Measurements from ENCODE around the gene ZDHHC12. TPM values are rescaled to one million over a fixed set of nuclear protein-coding genes. Genes with fewer than 3 reads are reported as not detected.
A peak's percentile ranks its signal among the peaks of the same experiment; 100 is the strongest.
"Not testable (repeated sequence)": the region's sequence is repeated elsewhere in the genome, so short reads cannot be mapped to it uniquely, and the experiment has no call there.

Gene ZDHHC12
- total RNA-seq, 2 donors from 2014 or later, result 56.2 to 59.9 TPM

DNA sequence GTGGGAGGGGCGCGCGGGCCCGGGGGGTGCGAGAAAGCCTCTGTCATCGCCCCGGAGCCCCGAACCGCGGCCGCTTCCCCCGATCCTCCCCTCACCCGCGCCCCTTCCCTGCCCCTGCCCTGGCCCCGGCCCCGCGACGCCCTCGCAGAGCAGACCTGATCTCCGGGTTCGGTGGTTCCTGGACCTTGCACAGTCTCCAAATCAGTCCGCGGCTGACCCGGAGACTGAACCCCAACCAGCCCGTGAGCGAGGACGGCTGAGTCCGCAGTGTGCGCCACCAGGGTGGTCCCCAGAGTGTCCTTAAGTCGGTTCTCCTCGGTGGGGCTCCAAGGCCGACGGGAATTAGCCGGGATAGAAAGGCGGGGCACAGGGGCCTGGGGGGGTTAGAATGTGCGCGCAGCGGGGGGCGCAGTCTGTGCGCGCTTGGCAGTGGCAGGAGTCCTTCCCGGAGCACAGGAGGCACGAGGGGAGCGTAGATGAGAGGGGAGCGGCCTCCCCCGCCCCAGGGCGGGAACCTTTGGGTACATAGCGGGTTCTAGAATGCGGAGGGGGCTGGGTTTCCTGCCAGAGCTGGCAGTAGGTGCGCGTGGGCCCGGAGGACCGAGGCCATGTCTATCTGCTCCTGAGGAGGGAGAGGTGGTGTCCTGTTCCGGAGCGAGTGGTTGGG, 20.8 kb downstream of the ZDHHC12 start:
- peak; percentile 36 to 60 for DNase-seq (ENCODE audit: low spot score in 2 of 2)

DNA sequence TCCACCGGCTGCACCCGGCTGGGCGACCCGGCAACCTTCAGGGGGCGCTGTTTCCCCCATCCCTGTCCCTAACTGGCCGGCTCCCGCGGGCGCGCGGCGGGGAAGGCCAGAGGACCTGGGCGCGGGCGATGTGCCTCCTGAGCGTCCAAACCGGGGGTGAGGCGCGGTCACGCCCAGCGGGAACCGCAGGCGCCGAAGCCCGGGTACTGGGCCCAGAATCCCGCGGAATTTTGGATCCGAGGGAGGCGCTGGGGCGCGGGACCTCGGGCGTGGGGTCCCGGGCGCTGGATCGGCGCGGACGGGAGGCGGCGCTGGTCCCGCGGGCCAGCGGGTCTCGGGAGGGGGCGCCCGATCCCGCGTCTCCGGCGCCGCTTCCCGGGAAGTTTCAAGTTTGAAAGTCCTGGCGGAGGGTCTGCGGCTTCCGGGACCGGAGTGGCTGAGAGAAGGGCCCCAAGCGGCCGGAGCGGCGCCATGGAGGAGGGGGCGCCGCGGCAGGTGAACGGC, 21.4 kb downstream of the ZDHHC12 start, which contains the start of gene PKN3:
Gene PKN3, plus strand, starts transcription at position 59 of the 504 bp plus-strand sequence. Its CDS starts 413 bp downstream, at position 472.
- Mint-ChIP-seq H3K36me3 (no peaks in the 10 kb centered on the region), H3K9me3 (no peaks in the 10 kb centered on the region)

More for the DNA sequence above, 20.8 kb downstream of the ZDHHC12 start:
- peak overlapping the region; percentile 70 to 86 for H3K27ac Mint-ChIP-seq
- no peaks in the 10 kb centered on the region for H3K9me3 Mint-ChIP-seq
- peak; percentile 27 to 31 for ATAC-seq
- H3K36me3 Mint-ChIP-seq, result no peaks in the 10 kb centered on the region

DNA sequence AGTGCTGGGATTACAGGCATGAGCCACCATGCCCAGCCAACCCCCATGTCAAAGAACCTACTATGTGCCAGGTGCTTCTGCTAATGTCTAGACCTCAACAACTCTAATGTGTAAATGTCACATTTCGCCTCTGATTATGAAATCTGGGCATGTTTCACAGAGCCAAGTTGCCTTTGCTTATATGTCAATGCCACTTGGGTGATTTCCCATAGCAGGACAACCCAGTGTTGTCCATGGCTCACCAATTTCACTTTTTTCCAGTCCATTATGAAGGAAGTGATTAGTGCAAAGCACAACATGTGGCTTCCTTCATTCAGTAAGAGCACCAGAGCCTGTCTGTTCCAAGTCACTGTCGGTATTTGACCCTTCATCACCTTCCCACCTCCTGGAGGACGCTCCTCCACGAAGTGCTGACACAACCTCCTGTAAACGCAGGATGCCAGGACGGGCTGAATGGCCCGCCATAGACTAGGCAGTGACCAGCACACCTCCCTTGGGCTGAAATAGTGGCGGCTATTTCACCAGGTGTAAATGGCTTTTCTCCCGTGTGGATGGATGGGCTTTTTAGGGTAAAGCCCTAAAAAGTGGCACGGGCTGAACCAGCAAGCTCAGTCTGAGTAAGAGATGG, 22.6 kb downstream of the ZDHHC12 start:
- Mint-ChIP-seq H3K27ac (peak overlapping the region; percentile 53 to 87), H3K9me3 (no peaks in the 10 kb centered on the region), H3K36me3 (peaks cover 0 to 8% of the 10 kb centered on the region in 2 donors)
- no peak for DNase-seq (ENCODE audit: low spot score in 2 of 2)
- ATAC-seq, result no peak

More for the DNA sequence above, 21.4 kb downstream of the ZDHHC12 start, which contains the start of gene PKN3:
- peak within 1 kb of the TSS; percentile 87 to 89 for H3K27ac Mint-ChIP-seq
- DNase-seq (ENCODE audit: low spot score in 2 of 2) (peak; percentile 89 to 98), ATAC-seq (peak; percentile 85 to 89)

GRCh38 chr9:128699096-128699795, 24.7 kb downstream of the ZDHHC12 start:
- peaks cover 0 to 22% of the 10 kb centered on the region in 2 donors for H3K36me3 Mint-ChIP-seq
- not testable (repeated sequence) for H3K9me3 Mint-ChIP-seq; DNase-seq (ENCODE audit: low spot score in 2 of 2); ATAC-seq
- H3K27ac Mint-ChIP-seq, result peak overlapping the region in 1 of 2 donors; percentile 50

GRCh38 chr9:128696923-128697707, 26.8 kb downstream of the ZDHHC12 start:
- H3K36me3 Mint-ChIP-seq, result peaks cover 15 to 40% of the 10 kb centered on the region in 2 donors
- ATAC-seq, result no peak
- peak overlapping the region in 1 of 2 donors; percentile 41 for H3K27ac Mint-ChIP-seq

GRCh38 chr9:128694344-128694743, 29.6 kb downstream of the ZDHHC12 start:
- peaks cover 31 to 60% of the 10 kb centered on the region in 2 donors for H3K36me3 Mint-ChIP-seq
- no peak for ATAC-seq

More at GRCh38 chr9:128696923-128697707, 26.8 kb downstream of the ZDHHC12 start:
- DNase-seq (ENCODE audit: low spot score in 2 of 2), result no peak
- H3K9me3 Mint-ChIP-seq, result no peaks in the 10 kb centered on the region

DNA sequence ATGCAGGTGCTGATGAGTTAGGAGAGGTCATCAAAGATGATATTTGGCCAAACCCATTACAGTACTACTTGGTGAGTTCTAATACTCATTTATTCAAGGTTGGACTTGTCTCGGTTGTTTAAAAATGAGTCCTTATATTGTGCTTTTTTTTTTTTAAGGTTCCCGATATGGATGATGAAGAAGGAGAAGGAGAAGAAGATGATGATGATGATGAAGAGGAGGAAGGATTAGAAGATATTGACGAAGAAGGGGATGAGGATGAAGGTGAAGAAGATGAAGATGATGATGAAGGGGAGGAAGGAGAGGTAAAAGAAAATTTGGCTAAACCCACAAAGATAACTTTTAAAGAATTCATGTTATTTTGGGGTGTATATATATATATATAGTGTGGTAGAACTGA, 30.2 kb downstream of the ZDHHC12 start:
- peak overlapping the region in 1 of 2 donors; percentile 3 for H3K27ac Mint-ChIP-seq
- peaks cover 31 to 60% of the 10 kb centered on the region in 2 donors for H3K36me3 Mint-ChIP-seq
- ATAC-seq; H3K9me3 Mint-ChIP-seq; DNase-seq (ENCODE audit: low spot score in 2 of 2): not testable (repeated sequence)

More at GRCh38 chr9:128694344-128694743, 29.6 kb downstream of the ZDHHC12 start:
- H3K9me3 Mint-ChIP-seq, result no peaks in the 10 kb centered on the region
- H3K27ac Mint-ChIP-seq, result no peak overlapping the region
- DNase-seq (ENCODE audit: low spot score in 2 of 2), result no peak

DNA sequence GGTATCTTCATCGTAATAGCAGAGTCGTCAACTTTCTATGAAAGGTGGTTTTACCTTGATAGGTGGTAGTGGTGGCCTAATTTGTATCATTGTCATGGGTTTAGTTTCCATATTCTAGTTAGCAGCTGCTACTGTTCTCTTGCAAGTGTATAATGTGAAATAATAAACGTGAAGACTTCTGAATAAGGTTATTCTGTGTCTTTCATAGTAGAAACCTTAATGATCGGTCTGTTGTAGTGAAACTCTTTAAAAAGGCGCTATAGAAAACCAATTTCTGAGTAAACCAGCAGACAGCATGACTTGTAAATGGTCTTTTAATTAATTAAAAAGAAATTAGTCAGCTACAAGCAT, 33.3 kb downstream of the ZDHHC12 start:
- Mint-ChIP-seq H3K36me3 (peaks cover 31 to 46% of the 10 kb centered on the region in 2 donors), H3K27ac (peak overlapping the region; percentile 89 to 98), H3K9me3 (no peaks in the 10 kb centered on the region)
- DNase-seq (ENCODE audit: low spot score in 2 of 2) (no peak), ATAC-seq (no peak)

DNA sequence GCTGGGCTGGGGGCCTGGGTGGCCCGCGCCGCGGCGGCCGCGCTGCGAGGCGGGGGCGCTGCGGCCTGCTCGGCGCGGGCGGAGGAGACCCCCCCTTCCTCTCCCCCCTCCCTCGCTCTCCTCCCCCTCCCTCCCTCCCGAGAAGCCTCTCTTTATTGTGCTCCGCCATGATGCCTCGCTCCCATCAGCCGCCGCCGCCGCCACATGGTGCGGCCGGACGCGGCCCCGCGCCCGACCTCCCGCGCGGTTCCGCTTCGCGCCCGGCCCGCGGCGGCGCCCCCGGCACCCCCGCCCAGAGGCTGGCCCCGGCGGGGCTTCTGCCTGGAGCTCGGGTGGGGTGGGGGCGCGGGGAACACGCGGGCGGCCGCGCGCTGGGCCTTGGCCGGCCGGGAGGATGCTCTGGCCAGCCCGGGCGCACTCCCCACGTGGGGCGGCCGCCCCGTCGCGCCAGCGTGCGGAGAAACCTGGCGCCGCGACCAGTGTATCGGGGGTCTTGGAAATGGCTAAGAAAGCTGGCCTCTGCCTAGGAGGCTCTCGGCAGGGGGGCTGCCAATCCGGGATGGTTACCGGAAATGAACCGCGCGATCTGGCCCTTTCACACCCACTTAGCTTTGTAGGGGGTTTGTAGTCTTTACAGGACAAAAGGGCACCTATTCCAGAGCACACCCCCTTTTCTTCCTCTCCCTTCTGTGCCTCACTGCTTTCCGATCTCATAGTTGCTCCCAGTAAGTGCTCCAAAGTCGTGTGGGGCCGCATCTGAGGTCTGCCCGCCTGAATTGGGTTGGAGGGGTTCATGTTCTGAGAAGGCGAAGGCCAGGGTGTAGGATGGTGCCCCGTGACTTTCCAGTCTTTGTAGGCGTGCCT, 33.9 kb downstream of the ZDHHC12 start:
- Mint-ChIP-seq H3K9me3 (no peaks in the 10 kb centered on the region), H3K27ac (peak overlapping the region; percentile 89 to 98), H3K36me3 (peaks cover 31 to 45% of the 10 kb centered on the region in 2 donors)
- DNase-seq (ENCODE audit: low spot score in 2 of 2), result no peak
- no peak for ATAC-seq

DNA sequence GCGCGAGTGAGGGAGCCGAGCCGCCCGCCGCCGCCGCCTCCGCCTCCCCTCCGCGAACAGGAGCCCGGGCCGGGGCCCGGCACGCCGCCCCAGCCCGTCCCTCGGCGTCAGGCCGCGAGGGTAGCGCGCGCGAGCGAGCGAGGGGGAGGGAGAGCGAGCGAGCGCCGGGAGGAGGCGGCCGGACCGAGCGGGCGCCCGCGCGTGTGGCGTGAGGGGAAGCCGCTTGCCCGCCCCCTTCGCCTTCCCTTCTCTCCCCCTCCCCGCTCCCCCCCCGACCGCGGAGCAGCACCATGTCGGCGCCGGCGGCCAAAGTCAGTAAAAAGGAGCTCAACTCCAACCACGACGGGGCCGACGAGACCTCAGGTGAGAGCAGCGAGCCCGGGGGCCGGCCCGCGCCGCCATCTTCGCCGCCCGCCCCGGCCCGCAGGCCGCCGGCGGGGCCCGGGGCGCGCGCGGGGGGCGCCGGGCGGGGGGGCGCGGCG, 34.6 kb downstream of the ZDHHC12 start:
- peak overlapping the region in 1 of 2 donors; percentile 29 for H3K27ac Mint-ChIP-seq
- ATAC-seq (peak in 1 of 2 donors; percentile 1), DNase-seq (ENCODE audit: low spot score in 2 of 2) (no peak)
- H3K36me3 Mint-ChIP-seq, result peaks cover 36 to 44% of the 10 kb centered on the region in 2 donors
- no peaks in the 10 kb centered on the region for H3K9me3 Mint-ChIP-seq

GRCh38 chr9:128688501-128689292, 35.2 kb downstream of the ZDHHC12 start, which contains the start of gene SET:
Gene SET, plus strand, starts transcription at chr9:128689222. Its CDS starts 361 bp downstream, at chr9:128689583.
- Mint-ChIP-seq H3K27ac (peak within 1 kb of the TSS; percentile 89 to 95), H3K36me3 (peaks cover 39 to 42% of the 10 kb centered on the region in 2 donors), H3K9me3 (no peaks in the 10 kb centered on the region)
- ATAC-seq, result peak; percentile 67 to 79
- DNase-seq (ENCODE audit: low spot score in 2 of 2), result peak; percentile 94 to 96

DNA sequence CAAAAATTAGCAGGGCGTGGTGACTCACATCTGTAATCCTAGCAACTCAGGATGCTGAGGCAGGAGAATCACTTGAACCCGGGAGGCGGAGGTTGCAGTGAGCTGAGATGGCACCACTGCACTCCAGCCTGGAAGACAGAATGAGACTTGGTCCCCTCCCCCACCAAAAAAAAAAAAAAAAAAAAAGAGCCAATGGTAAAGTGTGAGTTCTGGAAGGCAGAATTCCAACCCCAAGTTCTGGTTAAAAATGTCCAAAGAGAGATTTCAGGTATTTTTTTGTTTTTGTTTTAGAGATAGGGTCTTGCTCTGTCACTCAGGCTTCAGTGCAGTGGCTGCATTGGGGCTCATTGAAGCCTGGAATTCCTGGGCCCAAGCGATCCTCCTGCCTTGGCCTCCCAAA, 36.5 kb downstream of the ZDHHC12 start:
- no peaks in the 10 kb centered on the region for H3K9me3 Mint-ChIP-seq
- DNase-seq (ENCODE audit: low spot score in 2 of 2) (no peak), ATAC-seq (no peak)
- peaks cover 30 to 33% of the 10 kb centered on the region in 2 donors for H3K36me3 Mint-ChIP-seq
- peak overlapping the region; percentile 79 to 94 for H3K27ac Mint-ChIP-seq

- Mint-ChIP-seq H3K36me3 (peaks cover 18% of the 10 kb centered on the region in 2 donors), H3K27ac (peak overlapping the region; percentile 94 to 99), H3K9me3 (no peaks in the 10 kb centered on the region)
- ATAC-seq, result no peak
- DNase-seq (ENCODE audit: low spot score in 2 of 2), result peak in 1 of 2 donors; percentile 21
Measured at GRCh38 chr9:128685636-128686489, 38.1 kb downstream of the ZDHHC12 start.

All from activated naive CD4-positive, alpha-beta T cell treated with anti-CD3 and anti-CD28 coated beads, Interleukin-2, amount 50 U/mL, for 72 hours (primary cell).